GM13977 (cell line): Measurements from ENCODE around the gene TRAPPC10.

ENCODE experiments used
- DNase-seq: peaks from one replicate; pipeline ENCODE4 v3.0.0; 2012; ENCODE audit warnings: low spot score
- CTCF ChIP-seq: IDR thresholded peaks from 2 replicates; pipeline ENCODE4 v1.5.1; 2012; ENCODE audit warnings: mild to moderate bottlenecking, control low read depth; ENCODE audit not compliant: insufficient read depth; ENCODE audit errors: extremely low read depth, missing control alignments
- in situ Hi-C: fragments of 300-500 bp; cut with MboI; formaldehyde crosslinking; loops from one replicate; pipeline ENCODE4 v1.12.0; 2022; ENCODE audit warnings: low sequenced_read_pairs, low pct_unique_long_range_greater_than_20kb, mixed read lengths, inconsistent platforms; ENCODE audit not compliant: unreplicated experiment

TRAPPC10 gene

GRCh38 chr21:44024887-44025353, 12.8 kb downstream of the TRAPPC10 start:
- no peak for TF ChIP-seq CTCF
- in situ Hi-C loops: no loop called here
- no peak for DNase-seq

GRCh38 chr21:44027607-44028286, 15.6 kb downstream of the TRAPPC10 start:
- no peak for TF ChIP-seq CTCF
- in situ Hi-C loops: no loop called here

GRCh38 chr21:44028287-44028659, 16.2 kb downstream of the TRAPPC10 start:
- no peak for TF ChIP-seq CTCF
- DNase-seq: no peak
- in situ Hi-C loops: no loop called here

More at GRCh38 chr21:44027607-44028286, 15.6 kb downstream of the TRAPPC10 start:
- DNase-seq: no peak

- no peak for DNase-seq
- no peak for TF ChIP-seq CTCF
- in situ Hi-C loops: no loop called here
These were observed 17.5 kb downstream of the TRAPPC10 start for GRCh38 chr21:44029460-44030087.

- DNase-seq: no peak
- in situ Hi-C loops: no loop called here
- TF ChIP-seq CTCF: no peak
These were observed 23.1 kb downstream of the TRAPPC10 start for GRCh38 chr21:44035244-44035643.

- in situ Hi-C loops: no loop called here
- TF ChIP-seq CTCF: no peak
- no peak for DNase-seq
These were observed 26.0 kb downstream of the TRAPPC10 start for GRCh38 chr21:44038063-44038462.
